ENCODE results near the gene PYROXD2.

Gene PYROXD2

GRCh38 chr10:98391578-98391991 lies 23.4 kb downstream of the PYROXD2 start (continued):
- no peak for TF ChIP-seq TOX (CRISPR knock-in tag; IDR thresholded peaks at IDR 0.05; ENCODE audit: borderline replicate concordance)
- TF ChIP-seq TCF4 (CRISPR knock-in tag; IDR thresholded peaks at IDR 0.05; ENCODE audit: borderline replicate concordance) = no peak
- TF ChIP-seq POU6F1 (CRISPR knock-in tag; IDR thresholded peaks at IDR 0.05; ENCODE audit: borderline replicate concordance, low read depth) = no peak
- TF ChIP-seq ZC3H10 (CRISPR knock-in tag; IDR thresholded peaks at IDR 0.05) = no peak
- no peak for TF ChIP-seq SNAI2 (CRISPR knock-in tag; IDR thresholded peaks at IDR 0.05)
- TF ChIP-seq ZNF565 (CRISPR knock-in tag; conservative IDR thresholded peaks at IDR 0.05; ENCODE audit: low read depth) = no peak

- ATAC-seq = no peak
- no peak for TF ChIP-seq PATZ1 (CRISPR knock-in tag; IDR thresholded peaks at IDR 0.05; ENCODE audit: borderline replicate concordance)
- TF ChIP-seq ZNF565 (CRISPR knock-in tag; conservative IDR thresholded peaks at IDR 0.05; ENCODE audit: low read depth) = no peak
- no peak for TF ChIP-seq PPARA (CRISPR knock-in tag; IDR thresholded peaks at IDR 0.05; ENCODE audit: borderline replicate concordance)
- TF ChIP-seq CSDC2 (CRISPR knock-in tag; IDR thresholded peaks at IDR 0.05) = no peak
These were observed 23.9 kb downstream of the PYROXD2 start for GRCh38 chr10:98391065-98391464.

GRCh38 chr10:98390406-98390805 lies 24.6 kb downstream of the PYROXD2 start:
- no peak for TF ChIP-seq ARNTL (CRISPR knock-in tag; IDR thresholded peaks at IDR 0.05; ENCODE audit: borderline replicate concordance, low read depth)
- TF ChIP-seq ZFP3 (CRISPR knock-in tag; IDR thresholded peaks at IDR 0.05) = no peak
- TF ChIP-seq ZNF8 (CRISPR knock-in tag; IDR thresholded peaks at IDR 0.05) = no peak
- TF ChIP-seq GLIS3 (CRISPR knock-in tag; IDR thresholded peaks at IDR 0.05) = no peak
- no peak for TF ChIP-seq RARB (CRISPR knock-in tag; IDR thresholded peaks at IDR 0.05)
- TF ChIP-seq BACH2 (CRISPR knock-in tag; IDR thresholded peaks at IDR 0.05; ENCODE audit: borderline replicate concordance) = no peak
- no peak for TF ChIP-seq ZNF565 (CRISPR knock-in tag; conservative IDR thresholded peaks at IDR 0.05; ENCODE audit: low read depth)

GRCh38 chr10:98389398-98389797 lies 25.6 kb downstream of the PYROXD2 start:
- ATAC-seq = no peak
- TF ChIP-seq ESRRG (CRISPR knock-in tag; IDR thresholded peaks at IDR 0.05) = no peak
- TF ChIP-seq OSR1 (CRISPR knock-in tag; IDR thresholded peaks at IDR 0.05) = no peak
- no peak for TF ChIP-seq ZFP30 (CRISPR knock-in tag; IDR thresholded peaks at IDR 0.05)
- TF ChIP-seq ZNF565 (CRISPR knock-in tag; conservative IDR thresholded peaks at IDR 0.05; ENCODE audit: low read depth) = no peak
- no peak for TF ChIP-seq TOX (CRISPR knock-in tag; IDR thresholded peaks at IDR 0.05; ENCODE audit: borderline replicate concordance)
- no peak for TF ChIP-seq CSRNP3 (CRISPR knock-in tag; IDR thresholded peaks at IDR 0.05)
- TF ChIP-seq GLIS3 (CRISPR knock-in tag; IDR thresholded peaks at IDR 0.05) = no peak
- TF ChIP-seq SNAI2 (CRISPR knock-in tag; IDR thresholded peaks at IDR 0.05) = no peak
- no peak for TF ChIP-seq BACH2 (CRISPR knock-in tag; IDR thresholded peaks at IDR 0.05; ENCODE audit: borderline replicate concordance)
- TF ChIP-seq PATZ1 (CRISPR knock-in tag; IDR thresholded peaks at IDR 0.05; ENCODE audit: borderline replicate concordance) = no peak
- TF ChIP-seq CREB5 (CRISPR knock-in tag; IDR thresholded peaks at IDR 0.05; ENCODE audit: low read depth) = no peak
- TF ChIP-seq TCF4 (CRISPR knock-in tag; IDR thresholded peaks at IDR 0.05; ENCODE audit: borderline replicate concordance) = no peak
- no peak for TF ChIP-seq ZC3H10 (CRISPR knock-in tag; IDR thresholded peaks at IDR 0.05)
- no peak for TF ChIP-seq ZNF70 (CRISPR knock-in tag; IDR thresholded peaks at IDR 0.05)
- no peak for TF ChIP-seq ZNF8 (CRISPR knock-in tag; IDR thresholded peaks at IDR 0.05)

More at GRCh38 chr10:98390406-98390805, 24.6 kb downstream of the PYROXD2 start:
- no peak for ATAC-seq

Measured in SK-N-SH treated with all-trans-retinoic acid at 6 μM for 48 hours (cell line).